HL-60 (cell line): ENCODE data around the gene SH3D19.

Experiments used
- DNase-seq, 2 experiments: peaks; one replicate each; pipeline ENCODE4 v3.0.0-alpha.2; 2010 to 2020; ENCODE audit warnings: low read depth in 1 of 2, low spot score in 1 of 2
- H3K27ac ChIP-seq: fragments of 250-450 bp; sonication (Bioruptor Pico); replicated peaks from 2 replicates; pipeline ENCODE4 v1.5.1; 2020; ENCODE audit warnings: mild to moderate bottlenecking, moderate library complexity
- H3K27me3 ChIP-seq: fragments of 250-450 bp; sonication (Bioruptor Pico); 2 replicates; pipeline ENCODE4 v1.5.1; 2021; ENCODE audit warnings: mild to moderate bottlenecking, moderate library complexity; ENCODE audit not compliant: insufficient read depth, poor library complexity, severe bottlenecking
- H3K4me3 ChIP-seq: replicated peaks from 2 replicates; pipeline ENCODE4 v1.5.1; 2011; ENCODE audit warnings: mild to moderate bottlenecking, control low read depth, low read length; ENCODE audit not compliant: insufficient read depth
- CTCF ChIP-seq: IDR thresholded peaks from one replicate; pipeline ENCODE4 v1.5.1; 2011; ENCODE audit warnings: low read length, control low read depth, inconsistent platforms; ENCODE audit not compliant: insufficient read depth
- GABPA ChIP-seq: IDR thresholded peaks from 2 replicates; pipeline ENCODE4 v1.6.1; 2012; ENCODE audit warnings: low read depth
- POLR2AphosphoS5 ChIP-seq: IDR thresholded peaks from 2 replicates; pipeline ENCODE4 v1.6.1; 2012; ENCODE audit warnings: low read depth
- REST ChIP-seq: IDR thresholded peaks from 2 replicates; pipeline ENCODE4 v1.6.1; 2012; ENCODE audit warnings: low read depth; ENCODE audit not compliant: insufficient replicate concordance
- SPI1 ChIP-seq: IDR thresholded peaks from 2 replicates; pipeline ENCODE4 v1.6.1; 2012; ENCODE audit warnings: low read depth, mild to moderate bottlenecking, borderline replicate concordance

SH3D19 gene

GRCh38 chr4:151165205-151166000, 160.0 kb downstream of the SH3D19 start:
- Histone ChIP-seq H3K4me3 (no peak overlapping the region), H3K27me3 (no peaks in the 10 kb centered on the region), H3K27ac (no peak overlapping the region)
- TF ChIP-seq SPI1 (no peak), CTCF (no peak), GABPA (no peak), POLR2AphosphoS5 (no peak), REST (no peak)
- no peak for DNase-seq

- Histone ChIP-seq H3K27me3 (no peaks in the 10 kb centered on the region), H3K4me3 (no peak overlapping the region), H3K27ac (no peak overlapping the region)
- TF ChIP-seq GABPA (no peak), CTCF (no peak), POLR2AphosphoS5 (no peak), REST (no peak), SPI1 (no peak)
- no peak for DNase-seq
Observed at GRCh38 chr4:151163855-151164254, 161.6 kb downstream of the SH3D19 start.

- DNase-seq: no peak
- H3K27me3 ChIP-seq: no peaks in the 10 kb centered on the region
- no peak overlapping the region for H3K27ac ChIP-seq
- H3K4me3 ChIP-seq: no peak overlapping the region
- TF ChIP-seq REST: no peak
- TF ChIP-seq GABPA: no peak
- TF ChIP-seq SPI1: no peak
- TF ChIP-seq POLR2AphosphoS5: no peak
- no peak for TF ChIP-seq CTCF
Observed at GRCh38 chr4:151158979-151159378, 166.4 kb downstream of the SH3D19 start.
